ENCODE measurements around the gene PNLDC1.

DNA sequence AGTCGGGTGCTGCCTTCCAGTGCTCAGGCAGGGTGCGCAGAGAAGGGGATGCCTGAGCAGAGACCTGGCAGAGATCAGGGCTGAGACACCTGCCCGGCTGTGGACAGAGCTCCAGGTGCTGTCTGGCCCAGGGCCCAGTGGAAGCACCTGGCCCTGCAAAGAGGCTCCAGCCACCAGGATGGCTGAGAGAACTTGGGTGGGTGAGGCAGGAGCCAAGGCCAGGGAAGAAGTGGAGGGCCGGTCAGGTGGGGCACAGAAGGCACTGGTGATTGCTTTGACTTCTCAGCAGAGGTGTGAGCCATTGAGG, 31.2 kb downstream of the PNLDC1 start:
- TF ChIP-seq EP300 (IDR thresholded peaks at IDR 0.05): no peak
- TF ChIP-seq, protein P1, sequence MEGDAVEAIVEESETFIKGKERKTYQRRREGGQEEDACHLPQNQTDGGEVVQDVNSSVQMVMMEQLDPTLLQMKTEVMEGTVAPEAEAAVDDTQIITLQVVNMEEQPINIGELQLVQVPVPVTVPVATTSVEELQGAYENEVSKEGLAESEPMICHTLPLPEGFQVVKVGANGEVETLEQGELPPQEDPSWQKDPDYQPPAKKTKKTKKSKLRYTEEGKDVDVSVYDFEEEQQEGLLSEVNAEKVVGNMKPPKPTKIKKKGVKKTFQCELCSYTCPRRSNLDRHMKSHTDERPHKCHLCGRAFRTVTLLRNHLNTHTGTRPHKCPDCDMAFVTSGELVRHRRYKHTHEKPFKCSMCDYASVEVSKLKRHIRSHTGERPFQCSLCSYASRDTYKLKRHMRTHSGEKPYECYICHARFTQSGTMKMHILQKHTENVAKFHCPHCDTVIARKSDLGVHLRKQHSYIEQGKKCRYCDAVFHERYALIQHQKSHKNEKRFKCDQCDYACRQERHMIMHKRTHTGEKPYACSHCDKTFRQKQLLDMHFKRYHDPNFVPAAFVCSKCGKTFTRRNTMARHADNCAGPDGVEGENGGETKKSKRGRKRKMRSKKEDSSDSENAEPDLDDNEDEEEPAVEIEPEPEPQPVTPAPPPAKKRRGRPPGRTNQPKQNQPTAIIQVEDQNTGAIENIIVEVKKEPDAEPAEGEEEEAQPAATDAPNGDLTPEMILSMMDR (IDR thresholded peaks at IDR 0.05): no peak

Data from ovary (tissue), 3 donors.